GM21786 (cell line): Measurements from ENCODE around the gene SCIN.
A peak's percentile ranks its signal among the peaks of the same experiment; 100 is the strongest.
"Not testable (repeated sequence)": the region's sequence is repeated elsewhere in the genome, so short reads cannot be mapped to it uniquely, and the experiment has no call there.

Experiments
- ATAC-seq: cut with Tn5 transposase; IDR thresholded peaks from one replicate; pipeline ENCODE4 v1.9.1; 2021; ENCODE audit not compliant: unreplicated experiment

SCIN gene

DNA sequence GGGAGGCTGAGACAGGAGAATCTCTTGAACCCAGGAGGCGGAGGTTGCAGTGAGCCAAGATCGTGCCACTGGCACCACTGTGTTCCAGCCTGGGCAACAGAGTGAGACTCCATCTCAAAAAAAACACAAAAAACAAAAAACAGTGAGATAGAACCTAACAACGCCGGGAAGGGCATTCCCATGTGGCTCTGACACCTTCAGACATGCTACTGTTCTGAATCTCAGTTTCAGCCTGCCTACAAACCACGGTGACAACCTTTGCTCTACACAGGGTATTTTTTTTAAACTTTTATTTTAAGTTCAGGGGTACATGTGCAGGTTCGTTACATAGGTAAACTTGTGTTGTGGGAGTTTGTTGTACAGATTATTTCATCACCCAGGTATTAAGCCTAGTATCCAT is 74.7 kb downstream of the SCIN start:
- not testable (repeated sequence) for ATAC-seq

- ATAC-seq = no peak
These were observed 75.6 kb downstream of the SCIN start for GRCh38 chr7:12646139-12646538.

GRCh38 chr7:12647364-12648219 is 77.1 kb downstream of the SCIN start:
- ATAC-seq = no peak

- no peak for ATAC-seq
These were observed 78.3 kb downstream of the SCIN start for GRCh38 chr7:12648704-12649261.

- no peak for ATAC-seq
These were observed 78.8 kb downstream of the SCIN start for GRCh38 chr7:12649348-12649747.

DNA sequence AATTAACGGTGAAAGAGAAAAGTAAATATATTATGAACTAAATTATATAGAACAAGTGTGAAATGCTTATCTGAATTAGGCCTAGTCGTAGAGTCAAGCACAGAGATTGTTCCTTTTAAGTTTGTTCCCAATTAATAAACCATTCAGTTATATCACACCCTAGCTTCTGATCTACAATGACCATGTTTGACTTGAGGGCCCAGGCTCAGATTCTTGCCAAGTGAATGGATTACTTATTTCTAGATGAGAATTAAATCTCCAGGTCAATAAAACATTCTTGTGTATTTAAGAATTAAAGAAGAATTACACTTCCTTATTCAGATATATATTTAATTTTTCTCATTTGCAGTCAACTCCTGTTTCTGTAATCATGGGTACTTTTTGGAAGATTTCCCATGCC is 79.6 kb downstream of the SCIN start:
- ATAC-seq = no peak

- no peak for ATAC-seq
These were observed 82.6 kb downstream of the SCIN start for GRCh38 chr7:12653110-12653509.

DNA sequence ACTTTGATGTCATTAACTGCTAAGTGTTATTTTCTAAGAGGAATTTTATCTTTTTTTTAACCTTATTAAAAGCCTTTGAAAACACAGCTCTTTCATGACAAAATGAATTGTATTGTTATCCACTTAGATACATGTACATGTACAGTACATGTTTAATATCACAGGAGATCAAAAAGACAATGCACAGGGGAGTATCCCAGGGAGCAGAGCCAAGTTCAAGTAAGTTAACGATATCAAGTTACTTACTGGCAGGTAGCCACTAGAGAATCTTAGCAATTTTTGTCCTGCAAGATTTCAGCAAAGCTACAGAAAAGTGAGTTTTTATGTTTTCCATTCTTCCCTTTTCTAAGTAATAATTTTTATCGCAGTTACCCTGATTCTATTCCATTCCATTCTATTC is 83.0 kb downstream of the SCIN start:
- no peak for ATAC-seq

DNA sequence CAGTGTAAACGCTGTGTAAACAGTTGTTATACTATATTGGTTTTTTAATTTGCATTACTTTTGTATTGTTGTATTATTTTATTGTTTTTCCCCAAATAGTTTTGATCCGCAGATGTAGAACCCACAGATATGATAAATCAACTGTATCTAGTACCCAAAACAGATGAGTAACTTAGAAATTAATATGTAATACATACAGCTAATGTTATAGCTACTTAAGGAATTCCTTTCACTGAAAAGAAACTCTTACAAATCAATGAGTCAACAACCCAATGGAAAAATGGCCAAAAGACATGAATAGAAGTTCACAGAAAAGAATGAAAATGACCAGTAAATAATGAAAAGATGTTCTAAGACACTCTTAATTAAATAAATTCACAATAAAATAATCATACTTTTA is 84.6 kb downstream of the SCIN start:
- no peak for ATAC-seq

- ATAC-seq = not testable (repeated sequence)
These were observed 89.9 kb downstream of the SCIN start for GRCh38 chr7:12660423-12660822.

GRCh38 chr7:12660986-12661385 is 90.5 kb downstream of the SCIN start:
- ATAC-seq = not testable (repeated sequence)

GRCh38 chr7:12661581-12661980 is 91.1 kb downstream of the SCIN start:
- ATAC-seq = no peak

DNA sequence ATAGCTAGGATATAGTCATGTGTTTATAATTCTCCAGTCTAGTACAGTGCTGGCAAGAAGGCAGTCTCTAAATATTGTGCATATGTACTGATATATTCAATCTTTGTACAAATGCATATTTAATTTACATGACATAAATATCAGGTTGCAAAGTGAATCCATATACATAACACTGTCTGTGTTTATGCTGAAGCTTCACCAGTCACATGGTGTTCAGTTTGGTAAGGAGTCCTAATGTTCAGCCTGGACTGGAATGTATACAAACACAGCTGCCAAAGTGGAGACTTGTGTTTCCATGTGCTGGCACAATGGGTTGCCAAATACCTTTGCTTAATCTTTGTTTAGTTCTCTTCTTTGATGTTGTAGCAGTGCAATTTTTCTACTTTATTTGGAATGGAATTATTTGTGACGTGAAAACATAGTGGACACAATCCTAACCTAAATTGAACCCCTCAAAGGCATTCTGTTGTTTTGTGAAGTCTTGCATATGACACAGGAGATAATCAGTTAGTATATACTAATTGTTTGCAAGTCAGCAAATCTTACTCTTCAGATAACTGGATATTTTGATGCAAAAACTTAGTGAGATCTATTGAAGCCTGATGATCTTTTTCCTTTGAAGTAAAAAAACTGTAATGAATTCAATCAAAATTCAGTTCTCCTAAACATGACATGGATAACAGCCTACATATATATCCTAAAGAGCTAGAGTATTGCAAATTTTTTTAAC is 99.6 kb downstream of the SCIN start:
- ATAC-seq = no peak

- ATAC-seq = no peak
These were observed 100.4 kb downstream of the SCIN start for GRCh38 chr7:12670743-12671520.

- ATAC-seq = not testable (repeated sequence)
These were observed 102.9 kb downstream of the SCIN start for GRCh38 chr7:12673436-12673835.

- no peak for ATAC-seq
These were observed 103.5 kb downstream of the SCIN start for GRCh38 chr7:12674053-12674452.

GRCh38 chr7:12674861-12675260 is 104.3 kb downstream of the SCIN start:
- ATAC-seq = peak; percentile 48

DNA sequence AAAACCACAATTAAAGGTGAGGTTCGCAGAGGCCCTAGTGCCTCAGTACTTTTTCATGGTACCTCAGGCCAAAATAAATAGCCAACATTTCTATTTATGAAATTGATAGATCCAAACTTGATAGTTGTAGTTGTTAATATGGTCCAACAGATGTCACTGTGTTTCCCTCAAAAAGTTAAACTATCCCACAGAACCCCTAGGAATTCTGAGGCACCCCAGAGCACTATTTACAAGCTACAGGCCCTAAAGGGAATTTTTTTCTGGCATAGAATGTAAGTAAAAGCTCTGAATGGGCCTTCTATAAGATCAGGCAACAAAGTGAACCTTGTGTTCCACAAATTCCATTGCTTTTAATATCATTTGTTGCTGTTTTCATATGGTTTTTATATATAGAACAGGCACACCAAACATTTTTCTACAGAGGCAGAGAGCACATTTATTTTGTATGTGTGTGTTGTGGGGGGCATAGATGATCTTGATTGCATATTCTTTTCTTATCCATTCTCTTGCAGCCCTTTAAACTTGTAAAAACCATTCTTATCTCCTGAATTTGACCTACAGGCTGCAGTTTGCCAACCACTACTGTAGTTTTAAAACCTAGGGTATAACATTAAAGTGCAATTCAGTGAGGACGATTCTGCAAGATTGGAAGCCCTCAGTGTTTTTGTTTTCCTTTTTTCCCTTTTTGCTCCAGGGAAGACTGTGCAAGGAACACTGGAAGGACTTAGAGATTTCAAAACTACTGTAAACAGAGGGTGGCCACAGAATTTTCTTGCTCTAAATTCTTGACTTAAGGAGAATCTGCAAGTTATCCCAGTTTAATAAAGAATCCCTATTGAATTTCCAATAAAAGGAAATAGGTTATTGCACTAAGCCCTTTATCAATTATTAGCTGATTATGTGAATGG is 113.4 kb downstream of the SCIN start:
- ATAC-seq = no peak

DNA sequence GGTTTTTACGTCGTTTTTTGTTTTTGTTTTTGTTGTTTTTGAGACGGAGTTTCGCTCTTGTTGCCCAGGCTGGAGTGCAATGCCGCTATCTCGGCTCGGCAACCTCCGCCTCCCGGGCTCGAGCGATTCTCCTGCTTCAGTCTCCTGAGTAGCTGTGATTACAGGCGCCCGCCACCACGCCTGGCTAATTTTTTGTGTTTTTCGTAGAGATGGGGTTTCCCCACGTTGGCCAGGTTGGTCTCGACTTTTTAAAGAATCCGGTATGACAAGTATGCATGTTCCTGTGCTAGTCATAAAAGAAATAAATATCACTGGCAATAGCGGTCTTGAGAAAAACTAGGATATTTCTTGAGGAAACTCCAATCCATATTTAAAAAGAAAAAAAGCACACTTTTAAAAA is 114.2 kb downstream of the SCIN start:
- no peak for ATAC-seq

DNA sequence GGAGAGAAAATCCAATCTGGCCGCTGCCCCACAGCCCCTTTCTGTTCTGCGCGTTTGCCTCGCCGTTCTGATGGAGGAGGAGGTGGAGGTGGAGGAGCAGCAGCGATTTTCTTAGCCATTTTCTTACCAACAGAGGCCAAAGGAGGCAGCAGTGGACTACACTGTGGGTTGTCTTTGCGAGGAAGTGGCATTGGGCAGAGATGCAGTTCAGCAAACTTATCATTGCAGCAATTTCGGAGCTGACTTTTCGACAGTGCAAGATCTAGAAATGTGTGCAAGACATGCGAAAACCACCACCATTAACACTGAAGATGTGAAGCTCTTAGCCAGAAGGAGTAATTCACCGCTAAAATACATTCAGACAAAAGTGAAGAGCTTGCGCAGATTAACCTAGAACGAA is 115.0 kb downstream of the SCIN start:
- no peak for ATAC-seq
